ENCODE data around the gene NOS2.
"Not testable (repeated sequence)": the region's sequence is repeated elsewhere in the genome, so short reads cannot be mapped to it uniquely, and the experiment has no call there.

NOS2 gene

DNA sequence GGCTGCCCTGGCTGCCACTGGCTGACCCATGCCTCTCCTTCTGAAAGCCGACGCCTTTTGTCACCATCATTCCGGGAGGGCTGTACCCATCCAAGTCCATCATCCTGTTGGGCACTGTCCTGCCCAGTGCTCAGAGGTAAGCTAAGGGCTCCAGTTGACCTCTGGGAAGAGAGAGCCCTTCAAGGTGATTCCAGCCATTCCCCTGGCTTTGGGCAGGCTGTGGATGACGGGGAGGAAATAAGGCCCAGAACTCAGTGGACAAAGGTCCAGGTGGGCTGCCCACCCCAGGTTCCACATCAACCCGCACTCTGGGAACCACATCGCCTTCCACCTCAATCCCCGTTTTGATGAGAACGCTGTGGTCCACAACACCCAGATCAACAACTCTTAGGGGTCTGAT, 45.8 kb downstream of the NOS2 start:
- DNase-seq (ENCODE audit: low read depth) = no peak

DNA sequence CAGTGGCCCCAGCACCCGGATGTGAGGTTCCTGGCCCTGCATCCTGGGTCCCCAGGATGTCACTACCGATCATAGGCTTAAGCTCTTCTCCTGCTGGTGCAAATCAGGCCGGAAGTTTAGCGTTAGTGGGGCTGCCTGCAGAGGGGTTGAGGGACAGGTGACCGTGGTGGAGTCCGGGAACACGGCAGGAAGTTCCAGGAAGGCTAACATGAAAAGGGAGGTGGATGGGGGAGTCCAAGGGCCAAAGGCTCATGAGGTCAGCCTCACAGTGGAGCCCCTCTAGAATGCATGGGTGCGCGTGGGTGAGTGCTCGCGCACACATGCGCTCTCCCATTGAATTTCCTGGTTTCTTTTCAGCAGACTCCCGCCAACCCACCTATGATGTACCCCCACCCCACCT, 46.6 kb downstream of the NOS2 start:
- DNase-seq (ENCODE audit: low read depth) = not testable (repeated sequence)

DNA sequence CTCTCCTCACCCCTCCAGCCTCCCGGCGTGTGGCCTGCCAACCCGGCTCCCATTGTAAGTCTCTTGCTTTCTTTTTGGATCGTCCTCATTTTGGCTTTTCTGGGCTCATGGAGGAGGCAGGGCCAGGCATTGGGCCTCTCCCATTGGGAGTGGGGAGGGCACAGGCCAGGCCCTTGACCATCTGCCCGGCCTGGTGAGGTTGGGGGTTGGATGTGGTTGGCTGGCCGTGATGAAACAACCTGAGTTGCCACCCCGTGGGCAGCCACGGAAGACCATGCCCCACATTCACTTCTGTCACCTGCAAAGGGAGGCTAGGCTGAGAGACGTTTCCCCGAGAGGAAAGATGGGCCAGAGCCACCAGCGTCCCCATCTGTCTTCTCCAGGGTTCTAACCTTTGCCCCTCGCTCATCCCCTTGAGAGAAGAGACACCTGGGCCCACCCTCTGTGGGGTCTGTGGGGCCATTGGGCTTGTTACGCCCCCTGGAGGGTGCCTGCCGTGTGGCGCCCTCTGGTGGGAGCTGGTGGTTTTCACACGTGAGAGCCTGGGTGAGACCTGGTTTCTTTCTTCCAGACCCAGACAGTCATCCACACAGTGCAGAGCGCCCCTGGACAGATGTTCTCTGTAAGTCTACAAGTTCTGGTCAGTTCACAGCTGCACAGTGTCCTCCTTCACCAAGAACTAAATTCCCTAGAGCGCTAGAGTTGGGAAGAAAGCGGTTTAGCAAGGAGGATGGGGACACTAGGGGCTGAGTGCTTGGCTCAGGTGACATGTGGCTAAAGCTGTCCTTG, 47.3 kb downstream of the NOS2 start:
- DNase-seq (ENCODE audit: low read depth) = not testable (repeated sequence)

DNA sequence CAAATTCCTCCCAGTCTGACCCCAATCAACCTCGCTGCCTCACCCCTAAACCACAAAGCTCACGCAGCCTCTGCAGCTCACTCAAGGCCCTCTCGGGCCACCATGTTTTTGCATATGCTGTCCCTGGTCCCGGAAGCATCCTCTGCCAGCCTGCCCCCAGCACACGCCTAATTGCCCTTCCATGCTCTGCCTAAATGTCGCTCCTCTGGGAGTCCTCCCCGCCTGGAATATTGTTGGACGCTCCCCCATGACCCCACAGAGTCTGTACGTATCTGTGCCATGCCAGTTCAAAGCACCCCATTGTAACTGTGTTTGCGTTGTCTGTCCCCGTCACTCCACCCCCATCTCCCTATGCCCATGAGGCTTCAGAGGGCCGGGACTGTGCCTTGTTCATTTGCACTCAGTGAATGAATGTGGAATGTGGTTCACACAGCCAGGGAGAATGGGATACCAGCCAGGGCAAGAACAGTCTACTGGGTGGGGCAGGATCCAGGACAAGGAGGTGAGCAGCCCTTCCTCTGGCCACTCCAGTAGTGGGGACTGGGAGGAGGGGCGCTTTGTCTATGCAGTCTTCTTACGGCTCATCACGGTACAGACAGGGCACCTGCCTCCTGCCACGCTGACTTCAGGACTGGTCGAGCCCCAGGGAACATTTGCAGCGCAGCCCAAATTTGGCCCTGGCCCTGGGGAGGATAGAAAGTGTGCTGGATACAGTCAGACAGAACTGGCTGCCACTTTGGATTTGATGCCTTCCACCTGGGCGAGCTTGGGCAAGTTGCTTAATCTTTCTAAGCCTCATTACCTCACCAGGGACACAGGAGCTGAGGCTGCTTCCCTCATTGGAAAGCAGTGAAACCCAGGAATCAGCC, 48.5 kb downstream of the NOS2 start:
- no peak for DNase-seq (ENCODE audit: low read depth)

DNA sequence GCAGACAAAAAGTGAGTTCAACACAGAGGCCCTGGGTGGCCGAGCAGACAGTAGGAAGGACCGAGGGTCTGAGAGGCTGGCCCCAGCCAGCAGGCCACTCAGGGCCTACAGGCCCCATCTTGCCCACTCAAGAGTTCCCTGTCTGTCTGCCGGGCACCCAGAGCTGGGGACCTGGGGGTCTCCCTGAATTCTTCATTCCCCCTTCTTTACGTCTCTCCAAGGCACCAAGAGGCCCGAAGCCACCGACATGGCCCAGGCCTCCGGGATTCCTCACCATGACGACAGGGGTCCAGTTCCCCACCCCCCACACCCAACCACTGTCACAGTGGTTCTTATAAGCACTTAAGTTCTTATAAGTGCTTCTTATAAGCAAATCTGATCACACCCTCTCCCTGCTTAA, 49.2 kb downstream of the NOS2 start:
- no peak for DNase-seq (ENCODE audit: low read depth)

DNA sequence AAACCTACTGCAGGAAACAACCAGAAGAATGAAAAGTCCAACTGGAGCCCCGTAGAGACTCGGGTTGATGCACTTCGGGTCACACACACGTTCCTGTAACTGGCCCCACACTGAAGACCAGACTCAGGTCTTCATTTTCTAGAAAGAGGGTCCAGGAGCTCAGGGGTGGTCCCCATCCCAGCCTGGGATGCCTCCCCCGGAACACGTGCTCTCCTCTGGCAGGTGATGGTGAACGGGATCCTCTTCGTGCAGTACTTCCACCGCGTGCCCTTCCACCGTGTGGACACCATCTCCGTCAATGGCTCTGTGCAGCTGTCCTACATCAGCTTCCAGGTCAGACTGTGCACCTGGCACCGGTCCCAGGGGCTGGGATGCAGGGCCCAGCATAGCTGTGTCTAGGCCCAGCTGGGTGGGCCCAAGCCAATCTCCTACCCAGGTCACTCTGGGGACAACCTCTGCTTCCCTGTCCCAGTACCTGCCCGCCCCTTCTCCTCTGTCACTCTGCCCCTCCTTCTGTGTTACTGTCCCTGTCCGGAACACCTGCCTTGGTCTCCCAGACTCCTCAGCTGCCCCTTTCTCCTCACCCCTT, 50.7 kb downstream of the NOS2 start:
- not testable (repeated sequence) for DNase-seq (ENCODE audit: low read depth)

DNA sequence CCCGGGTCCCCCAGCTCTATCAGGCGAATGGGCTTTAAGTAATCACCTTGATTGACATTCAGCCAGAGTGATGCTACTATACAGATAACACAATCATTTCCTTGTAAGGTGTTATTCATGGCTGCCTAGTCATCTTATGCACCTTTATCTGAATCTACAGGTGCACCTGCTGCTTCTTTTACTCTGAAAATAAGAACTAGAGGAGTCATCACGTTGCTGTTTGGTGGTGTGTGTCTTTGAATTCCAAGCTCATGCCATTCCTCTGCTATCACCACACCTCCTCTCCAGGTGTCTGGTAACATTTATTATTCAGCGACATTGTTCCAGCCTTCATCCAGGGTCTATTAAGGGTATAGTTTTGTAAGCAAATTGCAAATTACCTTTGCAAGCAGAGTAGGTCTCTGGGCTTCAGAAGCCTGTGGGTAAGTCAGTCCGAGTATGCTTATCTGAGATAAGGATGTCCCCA, 51.9 kb downstream of the NOS2 start:
- DNase-seq (ENCODE audit: low read depth) = no peak

DNA sequence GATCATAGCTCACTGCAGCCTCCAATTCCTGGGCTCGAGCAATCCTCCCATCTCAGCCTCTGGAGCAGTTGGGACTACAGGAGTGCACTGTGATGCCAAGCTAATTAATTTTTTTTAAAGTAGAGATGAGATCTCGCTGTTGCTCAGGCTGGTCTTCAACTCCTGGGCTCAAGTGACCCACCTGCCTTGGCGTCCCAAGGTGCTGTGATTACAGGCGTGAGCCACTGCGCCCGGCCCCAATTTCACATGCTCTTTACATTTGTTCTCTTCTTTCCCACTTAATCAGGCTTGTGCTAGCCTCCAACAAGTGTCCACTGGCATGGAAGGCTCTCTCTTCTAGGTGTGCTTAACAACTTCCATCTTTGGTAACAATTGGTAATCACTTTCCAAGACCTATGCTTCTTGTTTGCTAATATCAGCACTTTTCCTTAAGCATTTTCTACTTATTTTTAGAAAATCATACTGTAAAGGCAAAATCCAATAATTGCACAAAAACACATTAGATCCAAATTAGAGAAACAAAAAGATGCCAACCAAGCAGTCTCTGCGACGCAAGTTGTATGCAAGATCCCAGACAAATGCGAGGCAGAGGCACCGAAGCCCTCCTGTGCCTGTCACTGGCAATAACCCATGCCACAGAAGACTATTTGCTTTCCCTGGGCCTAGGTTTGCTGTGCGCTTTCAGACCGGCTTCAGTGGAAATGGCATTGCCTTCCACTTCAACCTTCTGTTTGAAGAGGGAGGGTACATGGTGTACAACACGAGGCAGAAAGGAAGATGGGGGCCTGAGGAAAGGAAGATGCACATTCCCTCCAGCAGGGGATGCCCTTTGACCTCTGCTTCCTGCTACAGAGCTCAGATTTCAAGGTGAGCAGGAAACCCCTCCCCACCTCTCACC, 52.6 kb downstream of the NOS2 start:
- no peak for DNase-seq (ENCODE audit: low read depth)

DNA sequence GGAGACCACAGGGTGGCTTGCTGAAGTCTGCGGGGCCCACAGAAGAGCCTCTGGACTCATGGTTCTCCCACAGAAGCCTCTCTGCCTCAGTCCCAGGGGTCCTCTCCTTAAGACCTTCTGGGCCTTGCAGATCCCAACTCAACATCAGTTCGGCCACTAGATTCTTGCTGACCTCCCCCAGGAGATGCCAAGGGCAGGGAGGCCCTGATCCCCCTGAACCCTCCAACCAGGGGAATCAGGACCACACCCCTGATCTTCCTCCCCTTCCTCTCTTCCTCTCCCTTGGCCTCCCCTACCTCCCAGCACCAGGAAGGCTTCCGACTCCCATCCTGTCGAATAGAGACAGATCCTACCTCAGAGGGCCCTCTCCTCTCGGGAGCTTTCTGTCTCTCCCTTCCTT, 53.4 kb downstream of the NOS2 start:
- no peak for DNase-seq (ENCODE audit: low read depth)

DNA sequence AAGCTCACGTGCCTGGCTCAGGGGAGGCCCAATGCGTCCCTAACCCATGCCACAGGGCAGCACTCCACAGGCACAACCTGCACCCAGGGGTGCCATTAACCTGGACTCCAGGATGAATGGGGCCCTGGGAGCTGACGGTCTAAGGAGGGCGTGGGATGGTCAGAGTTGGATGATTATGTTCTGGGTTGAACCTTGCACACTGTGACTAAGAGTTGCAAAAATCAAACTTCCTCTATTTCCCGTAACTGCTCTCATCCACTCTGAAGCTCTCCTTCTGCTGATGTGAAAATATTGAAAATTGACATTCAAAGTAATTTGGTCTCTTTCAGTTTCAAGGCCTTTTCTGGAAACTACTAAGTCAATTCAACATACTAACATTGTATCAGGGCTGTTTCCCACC, 54.0 kb downstream of the NOS2 start:
- not testable (repeated sequence) for DNase-seq (ENCODE audit: low read depth)

DNA sequence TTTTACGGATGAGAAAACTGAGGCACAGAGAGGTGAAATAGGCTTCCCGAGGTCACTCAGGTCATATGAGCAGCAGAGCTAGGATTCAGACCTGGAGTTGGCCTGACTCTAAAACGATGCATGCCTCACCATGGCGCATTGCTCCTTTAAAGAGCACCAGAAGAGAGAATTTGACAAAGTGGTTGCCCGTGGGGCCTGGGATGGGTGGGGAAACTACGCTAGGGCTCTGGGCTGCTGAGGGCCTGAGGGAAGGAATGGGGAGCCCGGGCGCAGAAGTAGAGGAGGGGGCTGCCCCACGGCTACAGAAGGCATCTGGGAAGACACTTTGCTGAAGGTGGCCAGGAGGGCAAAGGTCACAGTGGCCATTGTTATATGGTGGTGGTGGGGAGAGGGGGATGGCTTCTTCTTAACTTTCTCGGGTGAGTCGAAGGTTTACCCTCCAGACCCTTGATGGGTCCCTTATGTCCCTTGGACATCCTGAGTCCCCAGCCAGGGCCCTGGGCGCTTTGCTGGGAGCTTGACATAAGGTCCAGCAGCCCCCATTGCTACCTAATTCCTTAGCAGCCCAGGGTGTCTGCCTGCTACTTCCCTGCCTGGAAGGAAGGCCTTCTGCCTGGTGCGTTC, 55.0 kb downstream of the NOS2 start:
- not testable (repeated sequence) for DNase-seq (ENCODE audit: low read depth)

DNA sequence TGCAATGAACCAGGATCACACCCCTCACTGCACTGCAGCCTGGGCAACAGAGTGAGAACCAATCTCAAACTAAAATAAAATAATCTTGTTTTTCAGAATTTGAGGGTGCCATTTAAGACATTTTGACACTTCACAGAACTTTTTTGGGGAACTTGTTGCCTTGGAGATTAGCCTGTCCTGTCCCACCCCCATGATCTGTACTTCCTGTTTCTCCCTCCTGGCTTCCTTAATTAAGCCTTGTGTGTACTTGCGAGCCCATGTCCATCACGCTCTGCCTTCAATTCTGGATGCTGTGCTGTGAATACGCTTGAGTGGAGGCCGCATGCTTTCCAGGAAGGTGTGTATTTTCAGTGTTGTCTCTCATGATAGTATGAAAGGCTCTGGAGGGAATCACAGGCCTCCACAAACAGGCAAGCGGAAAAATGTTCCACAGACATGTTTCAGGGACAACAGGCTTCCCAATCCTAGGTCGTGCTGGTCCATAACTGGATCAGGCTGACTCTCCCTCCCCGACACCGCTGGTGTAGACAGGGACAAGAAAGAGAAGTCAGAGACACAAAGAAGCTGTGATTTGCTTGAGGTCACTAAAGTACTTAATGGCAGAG, 56.9 kb downstream of the NOS2 start:
- no peak for DNase-seq (ENCODE audit: low read depth)

DNA sequence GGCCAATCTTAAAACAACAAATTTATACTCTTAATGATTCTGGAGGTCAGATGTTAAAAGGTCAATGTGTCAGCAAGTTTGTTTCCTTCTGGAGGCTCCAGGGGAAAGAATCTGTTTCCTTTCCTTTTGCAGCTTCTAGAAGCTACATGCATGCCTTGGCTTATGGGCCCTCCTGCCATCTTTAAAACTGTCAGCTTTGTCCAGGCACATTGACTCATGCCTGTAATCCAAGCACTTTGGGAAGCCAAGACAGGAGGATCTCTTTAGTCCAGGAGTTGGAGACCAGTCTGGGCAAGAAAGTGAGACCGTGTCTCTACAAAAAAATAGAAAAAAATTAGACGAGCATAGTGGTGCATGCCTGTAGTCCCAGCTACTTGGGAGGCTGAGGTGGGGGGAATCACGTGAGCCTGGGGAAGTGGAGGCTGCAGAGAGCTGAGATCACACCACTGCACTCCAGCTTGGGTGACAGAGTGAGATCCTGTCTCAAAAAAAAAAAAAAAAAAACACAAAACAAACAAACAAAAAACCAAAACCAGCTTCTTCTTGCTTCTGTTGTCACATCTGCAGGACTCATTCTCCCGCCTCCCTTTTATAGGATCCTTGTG, 58.3 kb downstream of the NOS2 start:
- DNase-seq (ENCODE audit: low read depth) = no peak

DNA sequence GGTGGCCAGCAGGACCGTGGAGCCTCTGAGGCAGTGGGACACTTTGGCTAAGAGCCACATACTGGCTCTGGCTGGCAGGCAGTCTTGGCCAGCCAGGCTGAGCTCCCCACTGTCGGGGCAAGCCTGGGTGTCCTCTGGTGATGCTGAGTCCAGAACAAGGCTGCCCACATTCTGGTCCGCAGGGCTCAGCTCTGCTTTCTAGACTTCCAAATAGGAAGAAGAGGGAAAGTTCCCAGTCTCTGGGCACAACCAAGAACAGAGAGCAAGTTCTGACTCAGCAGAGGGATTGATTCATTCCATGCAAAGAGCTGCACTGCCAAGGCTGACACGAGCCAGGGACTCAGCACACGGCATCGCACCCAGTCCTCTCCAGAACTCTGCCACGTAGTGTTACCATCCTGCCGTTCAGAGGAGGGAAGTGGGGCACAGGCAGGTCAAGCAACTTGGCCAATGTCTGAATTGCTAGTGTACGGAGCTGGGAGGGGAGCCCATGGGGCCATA, 58.9 kb downstream of the NOS2 start:
- no peak for DNase-seq (ENCODE audit: low read depth)

DNA sequence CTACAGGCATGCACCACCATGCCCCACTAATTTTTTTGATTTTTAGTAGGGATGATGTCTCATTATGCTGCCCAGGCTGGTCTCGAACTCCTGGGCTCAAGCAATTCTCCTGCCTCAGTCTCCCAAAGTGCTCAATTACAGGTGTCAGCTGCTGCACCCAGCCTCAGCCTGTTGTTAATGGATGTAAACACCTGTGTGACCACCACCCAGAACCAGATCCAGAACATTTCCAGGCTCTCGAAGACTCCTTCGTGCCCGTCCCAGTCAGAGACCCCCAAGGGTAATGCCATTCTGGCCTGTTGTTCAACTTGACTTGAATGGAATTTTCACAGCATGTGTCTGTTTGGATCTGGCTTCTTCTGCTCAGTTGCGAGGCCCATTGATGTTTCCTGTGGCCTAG, 59.8 kb downstream of the NOS2 start:
- DNase-seq (ENCODE audit: low read depth) = not testable (repeated sequence)

DNA sequence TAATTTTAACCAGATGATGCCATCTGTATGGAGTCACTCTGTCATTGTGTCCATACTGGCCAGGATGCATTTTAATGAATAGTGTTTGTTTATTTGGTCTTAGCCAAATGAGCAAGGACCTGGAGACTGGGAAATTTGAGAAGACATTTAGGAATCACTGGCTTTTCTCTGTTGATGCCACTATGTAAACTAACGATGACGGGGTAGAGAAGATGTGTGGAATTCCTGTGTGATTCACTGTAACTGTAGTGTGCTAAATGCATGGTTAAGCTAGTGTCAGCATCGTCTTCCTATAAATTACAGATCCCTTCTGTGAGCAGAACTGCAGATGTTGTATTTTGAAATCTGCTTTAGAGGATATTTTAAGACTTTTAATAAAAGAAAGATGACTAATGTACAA, 66.6 kb downstream of the NOS2 start:
- no peak for DNase-seq (ENCODE audit: low read depth)

DNA sequence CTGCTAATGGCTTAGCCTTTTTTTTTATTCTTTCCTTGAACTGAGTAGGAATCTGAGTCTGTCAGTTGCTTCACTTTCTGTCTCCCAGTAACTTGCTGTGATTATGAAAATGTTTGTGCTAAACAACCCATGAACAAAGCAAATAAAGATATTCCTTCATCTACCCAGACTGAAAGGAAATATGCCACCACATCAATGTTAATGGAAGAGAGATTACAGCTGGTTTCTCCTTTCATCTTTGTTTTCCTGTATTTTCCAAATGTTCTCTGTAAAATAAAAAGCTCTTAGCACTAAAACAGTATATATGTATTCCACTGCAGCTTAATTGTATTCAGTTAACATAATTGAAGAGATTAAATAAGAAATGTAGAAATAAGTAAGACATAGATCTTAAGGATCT, 67.6 kb downstream of the NOS2 start:
- not testable (repeated sequence) for DNase-seq (ENCODE audit: low read depth)

DNA sequence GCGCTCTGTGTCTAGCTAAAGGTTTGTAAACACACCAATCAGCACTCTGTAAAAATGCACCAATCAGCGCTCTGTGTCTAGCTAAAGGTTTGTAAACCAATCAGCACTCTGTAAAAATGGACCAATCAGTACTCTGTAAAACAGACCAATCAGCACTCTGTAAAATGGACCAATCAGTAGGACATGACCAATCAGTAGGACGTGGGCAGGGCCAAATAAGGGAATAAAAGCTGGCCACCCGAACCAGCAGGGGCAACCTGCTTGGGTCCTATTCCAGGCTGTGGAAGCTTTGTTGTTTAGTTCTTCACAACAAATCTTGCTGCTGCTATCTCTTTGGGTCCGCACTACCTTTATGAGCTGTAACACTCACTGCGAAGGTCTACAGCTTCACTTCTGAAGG, 74.3 kb downstream of the NOS2 start:
- DNase-seq (ENCODE audit: low read depth) = not testable (repeated sequence)

DNA sequence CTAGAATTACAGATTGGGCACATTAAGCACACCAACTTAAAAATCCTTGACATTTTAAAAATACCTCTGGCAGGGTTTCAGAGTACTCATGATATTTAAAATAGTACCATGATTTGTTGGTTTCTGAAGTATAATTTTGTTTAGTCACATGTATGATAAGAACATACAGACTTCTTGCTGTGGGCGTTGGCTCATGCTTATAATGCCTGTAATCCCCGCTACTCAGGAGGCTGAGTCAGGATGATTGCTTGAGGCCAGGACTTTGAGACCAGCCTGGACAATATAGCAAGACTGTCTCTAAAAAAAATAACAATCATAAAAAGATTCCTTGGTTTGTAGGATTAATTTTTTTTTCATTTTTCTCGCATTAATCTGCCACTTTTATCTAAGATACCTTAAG, 78.5 kb downstream of the NOS2 start:
- DNase-seq (ENCODE audit: low read depth) = no peak
